GM10266 (cell line): ENCODE measurements around the gene VIM.

ENCODE experiments used
- DNase-seq: peaks from one replicate; pipeline ENCODE4 v3.0.0; 2012; ENCODE audit errors: extremely low spot score
- TF ChIP-seq, protein P1 (sequence below): IDR thresholded peaks from 2 replicates; pipeline ENCODE4 v1.5.1; 2012; ENCODE audit warnings: mild to moderate bottlenecking, low read depth; ENCODE audit not compliant: control insufficient read depth, insufficient read depth; ENCODE audit errors: missing control alignments

The VIM gene

DNA sequence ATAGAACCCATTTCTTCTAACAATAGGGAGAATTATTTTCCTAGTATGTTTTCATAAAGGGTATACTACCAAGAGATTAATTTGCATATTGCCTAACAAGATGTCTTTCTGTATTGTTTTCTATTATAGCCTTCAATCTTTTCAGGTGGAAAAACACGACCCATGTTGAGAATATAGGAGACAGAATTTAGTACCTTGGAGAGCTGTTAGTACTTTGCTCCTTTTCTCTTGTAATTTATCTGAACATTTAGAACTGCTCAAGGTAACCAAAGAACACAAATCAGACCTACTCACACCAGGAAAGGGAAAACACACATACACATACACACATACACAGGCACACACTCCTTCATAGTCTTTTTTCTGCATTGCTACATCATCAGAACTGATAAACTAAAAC is 18.7 kb upstream of the VIM start:
- TF ChIP-seq, protein P1, sequence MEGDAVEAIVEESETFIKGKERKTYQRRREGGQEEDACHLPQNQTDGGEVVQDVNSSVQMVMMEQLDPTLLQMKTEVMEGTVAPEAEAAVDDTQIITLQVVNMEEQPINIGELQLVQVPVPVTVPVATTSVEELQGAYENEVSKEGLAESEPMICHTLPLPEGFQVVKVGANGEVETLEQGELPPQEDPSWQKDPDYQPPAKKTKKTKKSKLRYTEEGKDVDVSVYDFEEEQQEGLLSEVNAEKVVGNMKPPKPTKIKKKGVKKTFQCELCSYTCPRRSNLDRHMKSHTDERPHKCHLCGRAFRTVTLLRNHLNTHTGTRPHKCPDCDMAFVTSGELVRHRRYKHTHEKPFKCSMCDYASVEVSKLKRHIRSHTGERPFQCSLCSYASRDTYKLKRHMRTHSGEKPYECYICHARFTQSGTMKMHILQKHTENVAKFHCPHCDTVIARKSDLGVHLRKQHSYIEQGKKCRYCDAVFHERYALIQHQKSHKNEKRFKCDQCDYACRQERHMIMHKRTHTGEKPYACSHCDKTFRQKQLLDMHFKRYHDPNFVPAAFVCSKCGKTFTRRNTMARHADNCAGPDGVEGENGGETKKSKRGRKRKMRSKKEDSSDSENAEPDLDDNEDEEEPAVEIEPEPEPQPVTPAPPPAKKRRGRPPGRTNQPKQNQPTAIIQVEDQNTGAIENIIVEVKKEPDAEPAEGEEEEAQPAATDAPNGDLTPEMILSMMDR: no peak

DNA sequence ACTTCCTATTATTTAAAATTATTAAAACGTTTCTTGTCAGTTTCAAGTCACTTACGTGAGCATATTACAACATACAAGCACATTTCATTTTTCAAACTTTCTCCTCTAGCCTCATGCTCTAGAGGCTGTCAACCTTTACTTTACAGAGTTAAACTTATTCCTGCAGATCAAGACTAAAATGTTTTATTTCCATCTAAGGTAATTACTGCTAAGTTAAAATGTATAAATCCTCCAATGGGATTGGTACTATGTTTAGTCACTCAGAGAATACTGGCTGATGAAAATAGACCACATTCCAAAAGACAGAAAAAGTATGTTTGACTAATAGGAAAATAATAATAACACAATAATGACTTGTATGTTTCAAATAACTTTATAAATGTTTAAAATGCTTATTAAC is 18.2 kb upstream of the VIM start:
- TF ChIP-seq, protein P1: no peak
- DNase-seq: no peak

More for the DNA sequence above, 18.7 kb upstream of the VIM start:
- no peak for DNase-seq

DNA sequence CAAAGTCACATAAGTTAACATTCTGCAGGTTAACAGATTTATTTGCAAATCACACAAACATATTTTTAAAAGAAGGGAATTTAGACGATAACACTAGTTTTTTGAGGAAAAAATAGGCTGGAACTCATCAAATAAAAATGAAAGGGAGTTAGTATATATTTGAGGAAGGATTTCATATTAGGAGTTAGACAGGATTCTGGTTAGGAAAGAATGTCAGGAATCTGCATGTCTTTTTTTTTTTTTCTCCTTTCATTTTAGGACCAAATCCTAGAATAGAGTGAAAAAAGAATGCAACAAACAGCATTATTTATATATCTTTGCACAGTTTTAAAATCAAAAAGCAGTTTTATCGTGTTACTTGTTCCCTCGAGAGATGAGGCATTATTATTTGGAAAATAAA is 17.7 kb upstream of the VIM start:
- TF ChIP-seq, protein P1: no peak
- DNase-seq: no peak

DNA sequence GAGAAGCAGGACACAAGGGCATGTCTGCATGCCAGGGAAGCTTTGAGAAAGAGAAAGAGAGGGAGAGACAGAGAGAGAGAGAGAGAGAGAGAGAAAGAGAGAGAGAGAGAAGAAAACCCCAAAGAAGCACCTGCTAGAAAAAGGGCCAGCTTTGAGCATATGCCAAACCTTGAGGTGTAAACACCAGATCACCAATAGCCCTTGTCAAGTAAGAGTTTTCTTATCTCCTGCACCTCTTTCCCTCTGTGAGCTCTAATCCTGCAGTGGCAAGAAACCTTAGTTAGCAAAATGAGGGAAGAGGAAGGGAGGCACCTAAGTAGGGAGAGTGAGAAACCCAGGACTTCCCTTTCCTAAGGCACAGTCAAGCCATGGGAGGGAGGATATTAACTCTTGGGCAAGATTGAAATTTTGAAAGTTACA is 15.2 kb upstream of the VIM start:
- TF ChIP-seq, protein P1: no peak
- no peak for DNase-seq

DNA sequence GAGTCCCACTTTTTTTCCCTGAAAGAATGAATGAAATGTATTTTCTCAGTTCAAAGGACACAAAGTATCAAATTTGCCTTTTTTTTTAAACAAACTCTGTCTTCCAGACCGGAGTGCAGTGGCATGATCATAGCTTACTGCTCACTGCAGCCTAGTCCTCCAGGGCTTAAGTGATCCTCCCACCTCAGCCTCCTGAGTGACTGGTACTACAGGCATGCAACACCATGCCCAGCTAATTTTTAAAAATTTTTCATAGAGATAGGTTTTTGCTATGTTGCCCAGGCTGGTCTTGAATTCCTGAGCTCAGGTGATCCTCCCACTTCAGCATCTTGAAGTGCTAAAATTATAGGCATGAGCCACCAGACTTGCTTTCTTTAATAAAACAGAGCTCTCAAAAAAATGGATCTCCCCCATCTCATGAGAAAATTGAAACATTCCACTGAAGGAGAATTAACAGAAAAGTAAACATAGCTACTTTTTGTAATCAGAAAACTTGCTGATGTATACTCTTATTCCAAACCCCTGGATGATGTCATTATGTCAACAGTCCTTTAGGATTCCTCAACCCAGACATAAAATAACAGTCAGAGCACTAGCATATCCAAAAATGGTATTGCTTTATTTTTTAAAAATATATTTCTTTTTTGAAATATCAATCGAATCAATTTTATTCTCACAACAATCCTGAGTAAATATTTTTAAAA is 14.2 kb upstream of the VIM start:
- TF ChIP-seq, protein P1: no peak

DNA sequence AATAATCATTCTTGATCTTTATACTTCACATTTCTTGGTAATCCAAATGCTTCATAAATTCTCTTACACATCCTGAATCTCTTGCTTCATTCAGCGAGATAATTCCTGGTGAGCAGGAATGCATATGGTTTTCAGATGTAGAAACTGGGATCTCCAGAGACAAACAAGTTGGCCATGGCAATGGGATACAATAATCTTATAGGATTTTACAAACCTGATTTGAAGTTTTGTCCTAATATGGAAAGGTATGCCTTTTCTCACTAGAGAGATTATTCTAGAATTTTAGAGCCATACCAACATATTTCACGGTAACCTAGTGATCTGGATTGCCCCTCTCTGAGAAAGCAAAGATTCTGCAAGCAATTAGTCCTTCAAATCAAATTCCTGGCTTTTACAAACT is 13.5 kb upstream of the VIM start:
- no peak for DNase-seq
- TF ChIP-seq, protein P1: no peak

More for the DNA sequence above, 14.2 kb upstream of the VIM start:
- DNase-seq: no peak

DNA sequence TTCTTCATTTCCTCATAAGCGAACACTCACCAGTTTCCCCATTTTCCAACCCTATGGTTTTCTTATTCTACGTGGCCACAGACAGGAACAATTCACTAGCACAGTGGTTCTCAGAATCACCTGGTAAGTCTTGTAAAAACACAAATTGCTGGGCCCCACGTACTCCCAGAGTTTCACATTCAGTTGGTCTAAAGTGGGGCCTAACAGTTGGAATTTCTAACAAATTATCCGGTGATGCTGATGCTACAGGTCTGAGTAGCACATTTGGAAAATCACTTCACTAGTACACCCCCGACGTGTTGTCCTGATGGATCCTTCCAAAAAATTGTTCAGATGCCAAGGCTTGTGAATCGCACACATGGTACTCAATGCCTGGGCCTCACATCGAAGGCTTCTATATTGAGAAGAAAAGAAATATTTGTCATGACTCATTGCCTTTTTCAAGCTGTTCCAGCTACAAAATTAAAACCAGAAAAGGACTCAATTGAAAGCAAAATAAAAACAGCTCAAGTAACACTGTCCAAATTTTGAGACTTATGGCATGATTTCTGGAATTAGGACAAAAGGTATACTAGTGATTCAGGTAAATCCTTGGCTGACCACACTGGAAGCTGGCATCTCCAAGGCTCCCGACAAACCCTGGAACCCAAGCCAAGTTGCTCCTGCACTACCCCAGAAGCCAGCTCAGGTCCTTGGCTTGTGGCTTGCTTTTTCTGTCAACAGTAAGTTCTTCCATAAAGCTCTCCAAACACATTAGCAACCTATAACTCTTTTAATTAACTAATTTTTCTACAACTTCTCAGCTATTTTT is 12.9 kb upstream of the VIM start:
- TF ChIP-seq, protein P1: no peak

More for the DNA sequence above, 12.9 kb upstream of the VIM start:
- DNase-seq: no peak
